ENCODE measurements around the gene C3orf22. TPM values are rescaled to one million over a fixed set of nuclear protein-coding genes. Genes with fewer than 3 reads are reported as not detected.
"Not testable (repeated sequence)": the region's sequence is repeated elsewhere in the genome, so short reads cannot be mapped to it uniquely, and the experiment has no call there.

Gene C3orf22
- total RNA-seq, 4 donors from 2014 or later: not detected

- Histone ChIP-seq H3K27me3 (no peaks in the 10 kb centered on the region), H3K4me1 (no peaks in the 10 kb centered on the region), H3K9me3 (no peaks in the 10 kb centered on the region), H3K36me3 (peaks cover 0 to 12% of the 10 kb centered on the region in 2 donors), H3K4me3 (no peak overlapping the region), H3K27ac (no peak overlapping the region)
- ATAC-seq: no peak
- TF ChIP-seq POLR2AphosphoS5 (IDR thresholded peaks at IDR 0.05) (no peak), CTCF (IDR thresholded peaks at IDR 0.05) (no peak), EP300 (IDR thresholded peaks at IDR 0.05) (no peak), POLR2A (IDR thresholded peaks at IDR 0.05) (no peak)
- 0% methylated on average over 1 of the region's 1 CpG for WGBS, 2 donors (ENCODE audit: low coverage in 1 of 2)
Observed at GRCh38 chr3:126599101-126599500, 40.4 kb upstream of the C3orf22 start.

- not testable (repeated sequence) for H3K4me3 ChIP-seq, H3K4me1 ChIP-seq, H3K27me3 ChIP-seq, H3K36me3 ChIP-seq, ATAC-seq, H3K9me3 ChIP-seq, H3K27ac ChIP-seq
- WGBS, 2 donors (ENCODE audit: low coverage in 1 of 2): 84 to 98% methylated on average over 4 of the region's 4 CpGs
Observed at GRCh38 chr3:126595479-126595878, 36.7 kb upstream of the C3orf22 start.

GRCh38 chr3:126591515-126591914, 32.8 kb upstream of the C3orf22 start:
- H3K4me3 ChIP-seq, H3K27me3 ChIP-seq, H3K4me1 ChIP-seq, H3K36me3 ChIP-seq, H3K27ac ChIP-seq, ATAC-seq: not testable (repeated sequence)
- H3K9me3 ChIP-seq: peaks cover 0 to 17% (median 0%) of the 10 kb centered on the region in 3 donors
- WGBS, 2 donors (ENCODE audit: low coverage in 1 of 2): 83% methylated on average over 3 of the region's 5 CpGs; no CpG with 5 or more reads in 1 of the 2 donors

GRCh38 chr3:126582311-126582710, 23.6 kb upstream of the C3orf22 start:
- WGBS, 2 donors (ENCODE audit: low coverage in 1 of 2): 67 to 81% methylated on average over 3 to 4 of the region's 4 CpGs
- Histone ChIP-seq H3K27me3 (no peaks in the 10 kb centered on the region), H3K27ac (no peak overlapping the region), H3K9me3 (peaks cover 0 to 28% (median 0%) of the 10 kb centered on the region in 3 donors), H3K36me3 (no peaks in the 10 kb centered on the region), H3K4me3 (no peak overlapping the region), H3K4me1 (no peaks in the 10 kb centered on the region)
- ATAC-seq: no peak
- TF ChIP-seq EP300 (IDR thresholded peaks at IDR 0.05): no peak
- no peak for TF ChIP-seq POLR2AphosphoS5 (IDR thresholded peaks at IDR 0.05)
- TF ChIP-seq POLR2A (IDR thresholded peaks at IDR 0.05): no peak
- no peak for TF ChIP-seq CTCF (IDR thresholded peaks at IDR 0.05)

GRCh38 chr3:126581569-126581968, 22.8 kb upstream of the C3orf22 start:
- WGBS, 2 donors (ENCODE audit: low coverage in 1 of 2): 68 to 81% methylated on average over 2 of the region's 2 CpGs
- H3K27me3 ChIP-seq: no peaks in the 10 kb centered on the region
- no peak overlapping the region for H3K4me3 ChIP-seq
- no peak for TF ChIP-seq POLR2AphosphoS5 (IDR thresholded peaks at IDR 0.05)
- TF ChIP-seq EP300 (IDR thresholded peaks at IDR 0.05): no peak
- no peak for TF ChIP-seq CTCF (IDR thresholded peaks at IDR 0.05)
- no peak for TF ChIP-seq POLR2A (IDR thresholded peaks at IDR 0.05)
- no peaks in the 10 kb centered on the region for H3K36me3 ChIP-seq
- H3K9me3 ChIP-seq: peaks cover 0 to 21% (median 0%) of the 10 kb centered on the region in 3 donors
- H3K27ac ChIP-seq: no peak overlapping the region
- no peaks in the 10 kb centered on the region for H3K4me1 ChIP-seq
- ATAC-seq: no peak

- no peaks in the 10 kb centered on the region for H3K36me3 ChIP-seq
- H3K4me3 ChIP-seq: no peak overlapping the region
- H3K9me3 ChIP-seq: peaks cover 0 to 15% (median 0%) of the 10 kb centered on the region in 3 donors
- 90% methylated on average over 5 of the region's 5 CpGs; no CpG with 5 or more reads in 1 of the 2 donors for WGBS, 2 donors (ENCODE audit: low coverage in 1 of 2)
- no peaks in the 10 kb centered on the region for H3K4me1 ChIP-seq
- ATAC-seq: no peak
- no peaks in the 10 kb centered on the region for H3K27me3 ChIP-seq
- no peak for TF ChIP-seq POLR2AphosphoS5 (IDR thresholded peaks at IDR 0.05)
- TF ChIP-seq POLR2A (IDR thresholded peaks at IDR 0.05): no peak
- no peak for TF ChIP-seq EP300 (IDR thresholded peaks at IDR 0.05)
- TF ChIP-seq CTCF (IDR thresholded peaks at IDR 0.05): no peak
- H3K27ac ChIP-seq: no peak overlapping the region
Observed at GRCh38 chr3:126580746-126581145, 22.0 kb upstream of the C3orf22 start.

Measured in gastroesophageal sphincter (tissue), 4 donors.